ENCODE measurements around the gene NPC1.
A peak's percentile ranks its signal among the peaks of the same experiment; 100 is the strongest.

The NPC1 gene

DNA sequence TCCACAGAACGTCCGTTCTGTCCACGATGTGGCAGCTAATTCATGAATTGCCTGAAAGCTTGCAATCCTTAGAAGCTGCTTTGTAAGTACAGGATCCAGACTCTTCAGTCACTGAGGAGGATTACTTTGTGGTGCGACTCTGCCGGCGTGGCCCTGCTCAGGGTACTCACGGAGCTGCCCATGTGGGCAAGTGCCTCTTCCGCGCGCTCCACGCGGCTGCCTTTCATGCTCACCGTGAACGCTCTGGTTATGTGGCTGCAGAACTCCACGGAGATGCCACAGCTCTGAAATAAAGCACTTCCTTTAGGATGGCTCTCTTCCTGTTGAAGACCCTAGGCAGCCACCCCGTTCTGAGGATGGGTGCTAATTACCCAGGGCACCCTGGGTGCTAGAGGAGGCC is 52.0 kb downstream of the NPC1 start:
- Histone ChIP-seq H3K27ac (no peak overlapping the region), H3K4me3 (no peak overlapping the region)
- TF ChIP-seq, protein P1, sequence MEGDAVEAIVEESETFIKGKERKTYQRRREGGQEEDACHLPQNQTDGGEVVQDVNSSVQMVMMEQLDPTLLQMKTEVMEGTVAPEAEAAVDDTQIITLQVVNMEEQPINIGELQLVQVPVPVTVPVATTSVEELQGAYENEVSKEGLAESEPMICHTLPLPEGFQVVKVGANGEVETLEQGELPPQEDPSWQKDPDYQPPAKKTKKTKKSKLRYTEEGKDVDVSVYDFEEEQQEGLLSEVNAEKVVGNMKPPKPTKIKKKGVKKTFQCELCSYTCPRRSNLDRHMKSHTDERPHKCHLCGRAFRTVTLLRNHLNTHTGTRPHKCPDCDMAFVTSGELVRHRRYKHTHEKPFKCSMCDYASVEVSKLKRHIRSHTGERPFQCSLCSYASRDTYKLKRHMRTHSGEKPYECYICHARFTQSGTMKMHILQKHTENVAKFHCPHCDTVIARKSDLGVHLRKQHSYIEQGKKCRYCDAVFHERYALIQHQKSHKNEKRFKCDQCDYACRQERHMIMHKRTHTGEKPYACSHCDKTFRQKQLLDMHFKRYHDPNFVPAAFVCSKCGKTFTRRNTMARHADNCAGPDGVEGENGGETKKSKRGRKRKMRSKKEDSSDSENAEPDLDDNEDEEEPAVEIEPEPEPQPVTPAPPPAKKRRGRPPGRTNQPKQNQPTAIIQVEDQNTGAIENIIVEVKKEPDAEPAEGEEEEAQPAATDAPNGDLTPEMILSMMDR (IDR thresholded peaks at IDR 0.05): no peak
- DNase-seq (ENCODE audit: low spot score): no peak

GRCh38 chr18:23532848-23533247 is 53.5 kb downstream of the NPC1 start:
- no peak for DNase-seq (ENCODE audit: low spot score)
- no peak overlapping the region for H3K4me3 ChIP-seq
- TF ChIP-seq, protein P1 (IDR thresholded peaks at IDR 0.05): no peak
- H3K27ac ChIP-seq: no peak overlapping the region

GRCh38 chr18:23531912-23532311 is 54.4 kb downstream of the NPC1 start:
- no peak for DNase-seq (ENCODE audit: low spot score)
- TF ChIP-seq, protein P1 (IDR thresholded peaks at IDR 0.05): no peak
- no peak overlapping the region for H3K27ac ChIP-seq

DNA sequence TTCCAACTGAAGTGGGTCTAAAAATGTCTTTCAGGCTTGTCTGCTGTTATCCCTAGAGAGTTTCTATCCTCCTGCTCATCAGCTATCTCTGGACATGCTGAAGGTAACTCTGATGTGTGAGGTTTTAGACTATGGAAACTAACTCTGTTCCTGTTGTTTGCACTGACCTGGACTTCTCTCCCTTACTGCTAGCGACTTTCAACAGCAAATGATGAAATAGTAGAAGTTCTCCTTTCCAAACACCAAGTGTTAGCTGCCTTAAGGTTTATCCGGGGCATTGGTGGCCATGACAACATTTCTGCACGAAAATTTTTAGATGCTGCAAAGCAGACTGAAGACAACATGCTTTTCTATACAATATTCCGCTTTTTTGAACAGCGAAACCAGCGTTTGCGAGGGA is 56.1 kb downstream of the NPC1 start:
- TF ChIP-seq, protein P1 (IDR thresholded peaks at IDR 0.05): no peak
- no peak overlapping the region for H3K27ac ChIP-seq
- no peak overlapping the region for H3K4me3 ChIP-seq
- DNase-seq (ENCODE audit: low spot score): no peak

More at GRCh38 chr18:23531912-23532311, 54.4 kb downstream of the NPC1 start:
- H3K4me3 ChIP-seq: no peak overlapping the region

- TF ChIP-seq, protein P1 (IDR thresholded peaks at IDR 0.05): no peak
- H3K4me3 ChIP-seq: no peak overlapping the region
- DNase-seq (ENCODE audit: low spot score): no peak
- H3K27ac ChIP-seq: no peak overlapping the region
These were observed 56.7 kb downstream of the NPC1 start for GRCh38 chr18:23529604-23530003.

DNA sequence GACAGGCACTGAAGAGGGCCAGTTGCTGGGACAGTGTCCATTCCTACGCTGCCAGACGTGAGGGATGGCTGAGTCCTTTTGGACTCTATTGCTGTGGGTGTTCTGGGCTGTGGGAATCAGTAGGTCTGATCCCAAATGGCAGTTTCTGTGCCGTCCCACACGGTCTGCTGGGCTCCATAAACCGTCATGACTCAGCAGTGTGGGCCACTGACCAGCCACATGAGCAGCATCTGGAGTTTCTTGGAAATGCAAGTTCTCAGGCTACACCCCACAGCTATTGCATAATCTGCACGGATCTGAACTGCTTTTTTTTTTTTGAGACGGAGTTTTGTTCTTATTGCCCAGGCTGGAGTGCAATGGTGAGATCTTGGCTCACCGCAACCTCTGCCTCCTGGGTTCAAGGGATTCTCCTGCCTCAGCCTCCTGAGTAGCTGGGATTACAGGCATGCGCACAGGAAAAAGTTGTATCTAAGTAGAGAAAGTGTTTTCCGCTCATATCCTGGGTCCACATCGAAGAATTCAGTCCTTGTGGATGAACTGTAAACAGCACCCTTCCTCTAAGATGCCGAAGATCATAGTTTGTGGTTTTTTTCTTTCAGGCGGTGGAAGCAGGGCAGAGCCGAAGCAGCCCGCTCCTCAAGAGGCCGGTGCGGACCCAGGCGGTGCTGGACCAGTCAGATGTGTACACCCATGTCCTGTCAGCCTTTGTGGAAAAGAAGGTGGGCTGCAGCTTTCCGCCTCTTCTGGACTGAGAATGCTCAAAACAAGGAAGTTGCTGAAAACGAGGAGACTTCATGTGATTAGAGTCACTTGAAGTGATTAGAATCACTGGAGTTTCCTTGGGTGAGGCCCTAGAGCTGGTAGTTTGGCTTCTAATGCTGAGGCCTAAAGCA is 57.5 kb downstream of the NPC1 start:
- DNase-seq (ENCODE audit: low spot score): no peak
- TF ChIP-seq, protein P1 (IDR thresholded peaks at IDR 0.05): no peak
- no peak overlapping the region for H3K4me3 ChIP-seq
- peak overlapping the region in 1 of 2 donors; percentile 12 for H3K27ac ChIP-seq

- TF ChIP-seq, protein P1 (IDR thresholded peaks at IDR 0.05): no peak
- no peak for DNase-seq (ENCODE audit: low spot score)
- Histone ChIP-seq H3K4me3 (no peak overlapping the region), H3K27ac (no peak overlapping the region)
These were observed 59.7 kb downstream of the NPC1 start for GRCh38 chr18:23526501-23527063.
